ENCODE measurements around the gene CFAP97D1. TPM values are rescaled to one million over a fixed set of nuclear protein-coding genes. Genes with fewer than 3 reads are reported as not detected.

Gene CFAP97D1
- total RNA-seq, 1 donor from 2014 or later: not detected

DNA sequence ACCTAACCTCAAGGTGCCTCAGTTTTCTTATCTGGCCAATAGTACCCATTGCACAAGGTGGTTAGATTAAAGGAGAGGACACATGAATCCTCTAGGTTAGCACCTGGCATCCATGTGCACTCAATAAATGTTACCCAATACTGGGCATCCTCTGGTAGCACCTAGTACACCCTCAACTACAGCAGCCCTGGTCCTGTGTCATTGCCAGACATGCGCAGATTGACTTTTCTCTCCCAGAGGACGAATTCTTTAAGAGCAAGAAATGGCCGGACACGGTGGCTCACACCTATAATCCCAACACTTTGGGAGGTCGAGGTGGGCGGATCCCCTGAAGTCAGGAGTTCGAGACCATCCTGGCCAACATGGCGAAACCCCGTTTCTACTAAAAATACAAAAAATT, 8.8 kb upstream of the CFAP97D1 start:
- H3K4me3 ChIP-seq (ENCODE audit: low read depth, low read length): no peak overlapping the region
- TF ChIP-seq, protein P1, sequence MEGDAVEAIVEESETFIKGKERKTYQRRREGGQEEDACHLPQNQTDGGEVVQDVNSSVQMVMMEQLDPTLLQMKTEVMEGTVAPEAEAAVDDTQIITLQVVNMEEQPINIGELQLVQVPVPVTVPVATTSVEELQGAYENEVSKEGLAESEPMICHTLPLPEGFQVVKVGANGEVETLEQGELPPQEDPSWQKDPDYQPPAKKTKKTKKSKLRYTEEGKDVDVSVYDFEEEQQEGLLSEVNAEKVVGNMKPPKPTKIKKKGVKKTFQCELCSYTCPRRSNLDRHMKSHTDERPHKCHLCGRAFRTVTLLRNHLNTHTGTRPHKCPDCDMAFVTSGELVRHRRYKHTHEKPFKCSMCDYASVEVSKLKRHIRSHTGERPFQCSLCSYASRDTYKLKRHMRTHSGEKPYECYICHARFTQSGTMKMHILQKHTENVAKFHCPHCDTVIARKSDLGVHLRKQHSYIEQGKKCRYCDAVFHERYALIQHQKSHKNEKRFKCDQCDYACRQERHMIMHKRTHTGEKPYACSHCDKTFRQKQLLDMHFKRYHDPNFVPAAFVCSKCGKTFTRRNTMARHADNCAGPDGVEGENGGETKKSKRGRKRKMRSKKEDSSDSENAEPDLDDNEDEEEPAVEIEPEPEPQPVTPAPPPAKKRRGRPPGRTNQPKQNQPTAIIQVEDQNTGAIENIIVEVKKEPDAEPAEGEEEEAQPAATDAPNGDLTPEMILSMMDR (conservative IDR thresholded peaks at IDR 0.05; ENCODE audit: low read depth, low read length): no peak
- no peak for DNase-seq (ENCODE audit: low read depth)

DNA sequence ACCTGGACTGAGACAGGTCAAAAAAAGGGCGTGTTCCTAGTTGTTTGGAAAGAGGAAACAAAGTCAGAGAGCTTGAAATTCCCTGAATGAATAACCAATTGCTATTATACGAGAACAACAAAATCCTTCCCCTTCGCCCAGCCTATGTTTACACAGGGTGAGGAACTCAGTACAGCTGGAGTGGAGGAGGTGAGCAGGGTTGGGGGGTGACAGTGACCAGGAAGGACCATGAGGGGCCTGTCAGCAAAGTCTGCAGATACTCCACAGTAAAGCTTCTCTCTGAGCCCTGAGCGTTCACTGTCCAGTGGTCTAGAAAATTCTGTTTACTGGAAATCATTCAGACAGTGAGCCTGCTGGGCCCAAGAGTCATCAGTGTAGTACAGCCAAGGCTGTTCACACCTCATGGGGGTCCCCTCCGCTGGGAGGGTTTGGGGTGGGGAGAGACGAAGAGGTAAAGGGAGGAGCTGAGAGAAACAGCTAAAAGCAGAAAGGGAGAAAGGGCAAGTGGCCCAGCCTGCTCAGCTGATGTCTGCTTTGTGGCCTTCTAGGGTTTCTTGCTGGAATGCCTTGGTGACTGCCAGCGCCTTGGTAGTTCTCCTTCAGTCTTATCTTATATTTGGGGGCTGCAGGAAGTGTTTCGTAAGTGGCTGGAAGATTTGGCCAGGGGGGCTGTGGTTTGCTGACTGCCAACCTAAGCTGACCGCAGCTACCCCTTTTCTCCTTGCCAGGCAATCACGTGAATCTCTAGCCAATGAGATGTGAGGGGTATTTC, 7.2 kb upstream of the CFAP97D1 start:
- TF ChIP-seq, protein P1 (conservative IDR thresholded peaks at IDR 0.05; ENCODE audit: low read depth, low read length): no peak
- no peak for DNase-seq (ENCODE audit: low read depth)
- no peak overlapping the region for H3K4me3 ChIP-seq (ENCODE audit: low read depth, low read length)

- no peak overlapping the region for H3K4me3 ChIP-seq (ENCODE audit: low read depth, low read length)
- TF ChIP-seq, protein P1 (conservative IDR thresholded peaks at IDR 0.05; ENCODE audit: low read depth, low read length): no peak
- DNase-seq (ENCODE audit: low read depth): no peak
These were observed 5.7 kb upstream of the CFAP97D1 start for GRCh38 chr17:43774304-43775250.

- TF ChIP-seq, protein P1 (conservative IDR thresholded peaks at IDR 0.05; ENCODE audit: low read depth, low read length): no peak
- H3K4me3 ChIP-seq (ENCODE audit: low read depth, low read length): peak within 1 kb of the TSS; percentile 92
- peak; percentile 55 for DNase-seq (ENCODE audit: low read depth)
These were observed 1.7 kb upstream of the CFAP97D1 start, which contains the start of gene DUSP3 for GRCh38 chr17:43778337-43779144. Gene DUSP3 (minus strand): TSS chr17:43778977. CDS start chr17:43778924, 53 bp downstream.

DNA sequence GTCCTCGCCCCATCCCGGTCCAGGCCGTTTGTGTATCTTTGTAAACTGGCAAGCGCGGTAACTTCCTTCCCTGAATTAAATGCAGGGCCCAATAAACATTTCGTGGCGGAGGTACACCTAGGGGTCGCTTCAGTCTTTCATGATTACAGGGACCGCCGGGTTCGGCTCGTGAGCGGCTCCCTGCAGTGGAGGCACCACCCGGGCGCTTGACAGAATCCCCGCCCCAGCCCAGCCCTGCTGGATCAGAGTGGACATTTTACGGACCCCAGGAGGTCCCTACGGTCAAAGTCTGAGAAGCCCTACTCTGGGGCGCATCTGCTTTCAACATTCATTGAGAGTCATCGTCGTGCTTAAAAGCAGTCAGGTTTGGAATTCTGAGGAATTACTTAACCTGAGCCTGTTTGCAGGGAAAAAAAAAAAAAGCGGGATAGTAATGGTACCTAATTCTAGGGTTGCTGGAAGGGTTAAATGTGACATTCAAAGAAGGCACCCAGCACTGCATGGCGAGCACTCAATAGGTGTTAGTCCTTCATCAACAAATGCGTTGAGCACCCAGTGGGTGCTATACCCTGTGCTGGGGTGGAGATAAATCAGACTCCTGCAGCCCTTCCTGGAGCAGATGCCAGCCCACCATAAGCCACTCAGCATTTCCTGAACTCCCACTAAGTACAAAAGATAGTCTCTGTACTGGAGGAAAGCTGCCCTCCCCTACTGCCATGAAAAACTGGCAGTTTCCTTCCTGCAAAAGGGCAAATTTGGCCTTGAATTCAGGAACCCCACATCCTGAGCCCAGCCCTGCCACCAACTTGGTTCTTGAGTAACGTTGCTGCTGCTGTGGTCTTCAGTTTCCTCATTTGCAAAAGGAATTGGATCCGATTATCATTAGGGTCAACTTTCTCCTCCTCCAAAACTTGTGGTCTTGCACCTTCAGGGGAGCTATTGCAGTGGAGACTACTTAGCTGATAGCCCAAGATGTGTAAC, 800 bp upstream of the CFAP97D1 start:
- H3K4me3 ChIP-seq (ENCODE audit: low read depth, low read length): peak overlapping the region; percentile 92
- TF ChIP-seq, protein P1 (conservative IDR thresholded peaks at IDR 0.05; ENCODE audit: low read depth, low read length): peak; percentile 16
- DNase-seq (ENCODE audit: low read depth): no peak
